DLD1 (cell line): ENCODE results near the gene PRR30.

ENCODE experiments used
- in situ Hi-C: cut with HindIII; loops from 2 replicates; pipeline ENCODE4 v1.10.0; 2017; ENCODE audit warnings: low sequenced_read_pairs

The PRR30 gene

GRCh38 chr2:27155069-27155520 lies 15.9 kb upstream of the PRR30 start:
- in situ Hi-C loops, result no loop called here

- in situ Hi-C loops, result no loop called here
These were observed 15.3 kb upstream of the PRR30 start for GRCh38 chr2:27154488-27154887.

GRCh38 chr2:27152796-27153464 lies 13.7 kb upstream of the PRR30 start:
- in situ Hi-C loops, result no loop called here

- in situ Hi-C loops, result no loop called here
These were observed 13.0 kb upstream of the PRR30 start for GRCh38 chr2:27152102-27152795.

- in situ Hi-C loops, result no loop called here
These were observed 11.5 kb upstream of the PRR30 start for GRCh38 chr2:27150639-27151230.

- in situ Hi-C loops, result no loop called here
These were observed 10.6 kb upstream of the PRR30 start for GRCh38 chr2:27149570-27150405.

GRCh38 chr2:27148801-27149439 lies 9.7 kb upstream of the PRR30 start, which contains the start of gene TCF23:
Gene TCF23, plus strand, starts transcription at chr2:27149004. Its CDS starts 130 bp downstream, at chr2:27149134.
- in situ Hi-C loops, result no loop called here

- in situ Hi-C loops, result no loop called here
These were observed 8.7 kb upstream of the PRR30 start for GRCh38 chr2:27147935-27148334.

GRCh38 chr2:27145682-27146081 lies 6.5 kb upstream of the PRR30 start:
- in situ Hi-C loops, result no loop called here

- in situ Hi-C loops, result no loop called here
These were observed 4.1 kb upstream of the PRR30 start for GRCh38 chr2:27143285-27143684.

- in situ Hi-C loops, result no loop called here
These were observed 1.1 kb downstream of the PRR30 start for GRCh38 chr2:27138111-27138510.

GRCh38 chr2:27137322-27137935 lies 1.8 kb downstream of the PRR30 start:
- in situ Hi-C loops, result no loop called here

GRCh38 chr2:27136751-27137150 lies 2.5 kb downstream of the PRR30 start:
- in situ Hi-C loops, result no loop called here

- in situ Hi-C loops, result no loop called here
These were observed 3.7 kb downstream of the PRR30 start for GRCh38 chr2:27135478-27135955.

- in situ Hi-C loops, result no loop called here
These were observed 4.3 kb downstream of the PRR30 start for GRCh38 chr2:27134781-27135477.

- in situ Hi-C loops, result no loop called here
These were observed 5.1 kb downstream of the PRR30 start, which contains the start of gene PREB for GRCh38 chr2:27133905-27134780. Gene PREB, minus strand, starts transcription at chr2:27134636. Its CDS starts 215 bp downstream, at chr2:27134421.

GRCh38 chr2:27133195-27133875 lies 5.9 kb downstream of the PRR30 start:
- in situ Hi-C loops, result no loop called here

GRCh38 chr2:27131429-27131828 lies 7.8 kb downstream of the PRR30 start:
- in situ Hi-C loops, result no loop called here
